Right atrium auricular region (tissue), 2 donors: ENCODE data around the gene INTS11. TPM values are rescaled to one million over a fixed set of nuclear protein-coding genes. Genes with fewer than 3 reads are reported as not detected.

Experiments used
- DNase-seq: peaks from one replicate; pipeline ENCODE4 v3.0.0-alpha.2; 2019; ENCODE audit warnings: low spot score
- H3K27ac ChIP-seq, 2 donors: fragments of 200-600 bp; sonication (generic); 1 replicate in 1 of 2; 2 replicates in 1 of 2; pipeline ENCODE4 v1.5.1; 2016 to 2019
- H3K27me3 ChIP-seq, 2 donors: fragments of 200-600 bp; sonication (generic); one replicate each; pipeline versions ENCODE4 v1.5.1 to v1.6.0; 2017 to 2019
- H3K36me3 ChIP-seq: fragments of 200-600 bp; sonication (generic); one replicate; pipeline ENCODE4 v1.5.1; 2016
- H3K4me1 ChIP-seq, 2 donors: fragments of 200-600 bp; sonication (generic); one replicate each; pipeline versions ENCODE4 v1.5.1 to v1.6.0; 2017 to 2019
- H3K4me3 ChIP-seq, 2 donors: fragments of 200-600 bp; sonication (generic); 1 replicate in 1 of 2; 2 replicates in 1 of 2; pipeline ENCODE4 v1.5.1; 2017 to 2019; ENCODE audit warnings: mild to moderate bottlenecking in 1 of 2, moderate library complexity in 1 of 2
- H3K9me3 ChIP-seq, 2 donors: fragments of 200-600 bp; sonication (generic); one replicate each; pipeline ENCODE4 v1.5.1; 2019
- CTCF ChIP-seq, 2 donors: fragments of 200-600 bp; sonication (generic); IDR thresholded peaks; one replicate each; pipeline ENCODE4 v1.5.1; 2019; ENCODE audit warnings: antibody characterized with exemption in 2 of 2
- total RNA-seq, 2 donors: library from RNA; depleted of rRNA; stranded (reverse); fragments of >200 nt; gene quantifications; one replicate each; pipeline ENCODE4 v1.1.0, GENCODE V29; 2016

Gene INTS11
- total RNA-seq, 2 donors from 2014 or later: 59.6 to 65.2 TPM

- no peak for DNase-seq
- peaks cover 0 to 15% of the 10 kb centered on the region in 2 donors for H3K4me1 ChIP-seq
- TF ChIP-seq CTCF (IDR thresholded peaks at IDR 0.05): no peak
Observed at GRCh38 chr1:1292442-1292779, 32.0 kb downstream of the INTS11 start.

GRCh38 chr1:1291548-1292441 is 32.7 kb downstream of the INTS11 start:
- peaks cover 6% of the 10 kb centered on the region for H3K36me3 ChIP-seq
- peak; percentile 33 to 78 for TF ChIP-seq CTCF (IDR thresholded peaks at IDR 0.05)

More at GRCh38 chr1:1292442-1292779, 32.0 kb downstream of the INTS11 start:
- Histone ChIP-seq H3K27ac (no peak overlapping the region), H3K9me3 (no peaks in the 10 kb centered on the region), H3K4me3 (no peak overlapping the region), H3K36me3 (peaks cover 6% of the 10 kb centered on the region), H3K27me3 (no peaks in the 10 kb centered on the region)

GRCh38 chr1:1291023-1291528 is 33.4 kb downstream of the INTS11 start:
- no peak overlapping the region for H3K27ac ChIP-seq
- H3K4me1 ChIP-seq: peaks cover 0 to 15% of the 10 kb centered on the region in 2 donors
- no peak for TF ChIP-seq CTCF (IDR thresholded peaks at IDR 0.05)
- H3K27me3 ChIP-seq: peaks cover 0 to 6% of the 10 kb centered on the region in 2 donors
- no peak for DNase-seq
- H3K9me3 ChIP-seq: no peaks in the 10 kb centered on the region
- peaks cover 2% of the 10 kb centered on the region for H3K36me3 ChIP-seq
- no peak overlapping the region for H3K4me3 ChIP-seq

More at GRCh38 chr1:1291548-1292441, 32.7 kb downstream of the INTS11 start:
- no peak for DNase-seq
- no peak overlapping the region for H3K4me3 ChIP-seq
- H3K27ac ChIP-seq: no peak overlapping the region
- H3K9me3 ChIP-seq: no peaks in the 10 kb centered on the region
- H3K27me3 ChIP-seq: no peaks in the 10 kb centered on the region
- H3K4me1 ChIP-seq: peaks cover 0 to 15% of the 10 kb centered on the region in 2 donors

GRCh38 chr1:1290238-1290731 is 34.2 kb downstream of the INTS11 start:
- H3K27me3 ChIP-seq: peaks cover 0 to 8% of the 10 kb centered on the region in 2 donors
- no peak overlapping the region for H3K4me3 ChIP-seq
- DNase-seq: no peak
- H3K9me3 ChIP-seq: no peaks in the 10 kb centered on the region
- TF ChIP-seq CTCF (IDR thresholded peaks at IDR 0.05): peak; percentile 32 to 73
- H3K4me1 ChIP-seq: peaks cover 0 to 15% of the 10 kb centered on the region in 2 donors
- no peaks in the 10 kb centered on the region for H3K36me3 ChIP-seq
- H3K27ac ChIP-seq: no peak overlapping the region

GRCh38 chr1:1287288-1288110 is 37.0 kb downstream of the INTS11 start:
- Histone ChIP-seq H3K36me3 (no peaks in the 10 kb centered on the region), H3K4me3 (no peak overlapping the region), H3K27me3 (peaks cover 0 to 8% of the 10 kb centered on the region in 2 donors), H3K4me1 (peaks cover 0 to 15% of the 10 kb centered on the region in 2 donors), H3K27ac (no peak overlapping the region), H3K9me3 (no peaks in the 10 kb centered on the region)
- no peak for TF ChIP-seq CTCF (IDR thresholded peaks at IDR 0.05)
- DNase-seq: no peak
